ENCODE data around the gene UBAC1. TPM values are rescaled to one million over a fixed set of nuclear protein-coding genes. Genes with fewer than 3 reads are reported as not detected.

UBAC1 gene
- total and polyA plus RNA-seq, 9 of the 15 experiments (the other 6 are each of a cell fraction or from before 2014, with no cell fraction given): 94.0 to 399 (median 228) TPM

DNA sequence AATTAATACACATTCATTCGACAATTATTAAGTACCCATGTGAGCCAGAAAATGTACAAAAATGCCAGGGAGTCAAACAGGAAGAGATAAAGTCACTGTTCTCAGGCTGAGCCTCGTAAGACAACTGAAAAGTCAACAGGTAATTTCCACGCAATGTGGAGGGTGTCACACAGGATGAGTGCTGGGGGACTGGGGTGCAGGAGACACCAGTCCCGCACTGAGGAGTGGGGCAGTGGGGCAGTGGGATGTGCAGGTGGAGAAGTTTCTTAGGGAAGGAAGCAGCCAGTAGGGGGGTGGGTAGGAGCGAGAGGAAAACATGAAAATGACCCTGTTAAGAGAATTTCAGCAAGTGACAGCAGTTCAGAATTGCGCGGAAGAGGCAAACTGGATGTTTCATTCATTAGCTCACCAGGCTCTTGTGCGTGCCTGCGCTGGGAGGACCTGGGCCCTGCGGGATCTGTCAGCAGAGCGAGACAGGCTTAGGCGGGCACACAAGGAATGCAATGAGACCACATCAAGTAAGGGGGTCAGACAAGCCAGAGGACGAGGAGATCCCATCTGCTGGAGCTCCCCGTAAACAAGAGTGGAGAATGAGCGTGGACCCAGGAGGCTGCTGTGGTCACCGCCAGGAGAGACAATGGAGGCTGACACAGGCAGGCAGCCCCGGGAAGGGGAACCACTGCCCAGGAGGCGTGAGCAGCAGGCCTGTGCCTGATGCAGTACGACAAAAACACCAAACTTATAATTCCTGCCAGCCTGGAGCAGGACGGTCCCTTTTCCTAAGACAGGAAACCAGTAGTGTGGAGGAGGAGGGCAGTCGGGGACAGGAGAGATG is 74.8 kb downstream of the UBAC1 start:
- POLR2A ChIA-PET: no interaction called here
- TF ChIP-seq ZNF3 (CRISPR knock-in tag; IDR thresholded peaks at IDR 0.05) (no peak), PHF21A (IDR thresholded peaks at IDR 0.05; ENCODE audit: borderline replicate concordance, low read depth) (no peak), FOXO4 (CRISPR knock-in tag; IDR thresholded peaks at IDR 0.05) (no peak), MAFG (tag; conservative IDR thresholded peaks at IDR 0.05) (no peak), DNMT1 (IDR thresholded peaks at IDR 0.05) (no peak)
- ATAC-seq: no peak

More for the DNA sequence above, 74.8 kb downstream of the UBAC1 start:
- peak overlapping the region in 1 of 2 experiments; percentile 81; a peak in 2 of 4 replicates for H3K9ac ChIP-seq (ENCODE audit: insufficient read depth in 1 of 2, low read depth in 2 of 2, low read length in 2 of 2)
- FAIRE-seq (no peak), DNase-seq (ENCODE audit: extremely low read depth in 1 of 4, low spot score in 3 of 4) (no peak)
- 88% methylated on average over 20 of the region's 21 CpGs for WGBS (ENCODE audit: insufficient coverage, low coverage, missing lambda C conversion rate)
- H3K4me2 ChIP-seq (ENCODE audit: insufficient read depth, low read length): no peak overlapping the region
- intact Hi-C loops (cut with micrococcal nuclease) (no loop called here), in situ Hi-C loops (cut with MboI) (no loop called here)
- H3K9me1 ChIP-seq (ENCODE audit: control insufficient read depth, insufficient read depth, low read length): peaks cover 21% of the 10 kb centered on the region
- no peaks in the 10 kb centered on the region for H3K27me3 ChIP-seq (ENCODE audit: control insufficient read depth in 2 of 2, insufficient read depth in 2 of 2, low read length in 2 of 2)
- peaks cover 19% of the 10 kb centered on the region; the same call in 2 of the 3 replicates for H3K36me3 ChIP-seq (ENCODE audit: control insufficient read depth, insufficient read depth, low read length)
- H3K79me2 ChIP-seq (ENCODE audit: control insufficient read depth, insufficient read depth, low read length): peaks cover 99% of the 10 kb centered on the region
- H3K9me3 ChIP-seq (replicated peaks; ENCODE audit: control insufficient read depth, insufficient read depth, low read depth, low read length): no peaks in the 10 kb centered on the region
- peaks cover 92% of the 10 kb centered on the region for H4K20me1 ChIP-seq (replicated peaks; ENCODE audit: control insufficient read depth, insufficient read depth, low read length)
- H3K4me1 ChIP-seq (replicated peaks in 1 of 2; ENCODE audit: control insufficient read depth in 2 of 2, insufficient read depth in 2 of 2, low read length in 2 of 2): peaks cover 37 to 73% of the 10 kb centered on the region in 2 experiments
- BruUV-seq (replicated peaks): no TSS peak
- CTCF ChIA-PET (ENCODE audit: low intra/inter-chr PET ratio): no interaction called here
- no peak overlapping the region; the same call in 2 of the 3 replicates for H3K27ac ChIP-seq (ENCODE audit: extremely low read depth, low read depth, low read length)
- H3K4me3 ChIP-seq: no peak overlapping the region
- no peak overlapping the region for H2AFZ ChIP-seq (ENCODE audit: low read depth, low read length)
